ENCODE results near the gene SAFB2. TPM values are rescaled to one million over a fixed set of nuclear protein-coding genes. Genes with fewer than 3 reads are reported as not detected.
A peak's percentile ranks its signal among the peaks of the same experiment; 100 is the strongest.

The SAFB2 gene
- total and polyA plus RNA-seq, 2 donors (not counting 1 experiment from before 2014, with no cell fraction given) = 76.5 to 242 TPM

DNA sequence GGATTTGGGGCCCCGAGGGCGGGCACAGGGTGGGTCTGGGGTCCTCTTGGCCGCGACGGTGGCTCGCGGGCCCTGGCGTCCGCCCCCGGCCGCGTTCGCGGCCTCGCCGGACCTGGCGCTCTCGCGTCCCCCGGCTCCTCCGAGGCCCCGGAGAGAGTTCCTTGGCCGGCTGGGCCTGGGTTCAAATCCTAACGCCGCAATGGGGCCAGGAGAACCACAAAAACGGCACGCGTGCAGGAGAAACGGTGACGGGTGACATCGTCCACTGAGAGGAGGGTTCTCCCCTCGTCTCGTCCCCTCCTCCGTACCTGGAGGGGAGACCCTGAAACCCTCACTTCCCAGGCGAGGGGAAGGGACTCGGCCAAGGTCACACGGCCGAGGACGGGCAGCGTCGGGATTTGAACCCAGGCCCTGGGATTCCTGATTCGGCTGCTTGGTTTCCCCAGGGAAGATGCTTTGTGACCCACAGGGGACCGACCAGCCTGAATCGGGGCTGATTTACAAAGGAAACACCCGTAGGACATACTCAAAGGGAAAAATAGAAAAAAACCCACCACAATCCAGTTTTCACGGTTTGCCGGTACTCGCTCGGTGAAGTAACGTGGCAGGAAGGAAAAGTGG, 931 bp upstream of the SAFB2 start:
- Histone ChIP-seq H3K27me3 (replicated peaks in 1 of 4; ENCODE audit: control extremely low read depth in 1 of 4, control insufficient read depth in 3 of 4, insufficient read depth in 4 of 4, low read length in 3 of 4) (no peaks in the 10 kb centered on the region), H2AFZ (ENCODE audit: insufficient read depth, low read depth, low read length, poor library complexity, severe bottlenecking) (peak overlapping the region; percentile 87), H3K9ac (ENCODE audit: low read length) (peak overlapping the region; percentile 96), H3K36me3 (replicated peaks in 1 of 2; ENCODE audit: control extremely low read depth in 1 of 2, control insufficient read depth in 1 of 2, extremely low read depth in 1 of 2, insufficient read depth in 2 of 2, low read length in 1 of 2) (peaks cover 8 to 62% of the 10 kb centered on the region in 2 experiments), H3K4me1 (ENCODE audit: control insufficient read depth in 2 of 2, insufficient read depth in 2 of 2, low read length in 2 of 2) (peaks cover 68 to 74% of the 10 kb centered on the region in 2 donors), H3K4me2 (replicated peaks; ENCODE audit: low read depth, low read length, poor library complexity, severe bottlenecking) (peak overlapping the region; percentile 90), H3K4me3 (ENCODE audit: control extremely low read depth in 1 of 5, extremely low read depth in 1 of 5, insufficient read depth in 1 of 5, low read depth in 2 of 5, low read length in 4 of 5) (peak overlapping the region; percentile 82 to 98 (median 96)), H4K20me1 (ENCODE audit: control insufficient read depth, insufficient read depth, low read length, poor library complexity, severe bottlenecking) (peaks cover 82% of the 10 kb centered on the region), H3K27ac (ENCODE audit: low read length in 2 of 2) (peak overlapping the region; percentile 92 to 95), H3K9me3 (ENCODE audit: control extremely low read depth in 1 of 3, control insufficient read depth in 2 of 3, insufficient read depth in 1 of 3, low read length in 2 of 3) (no peaks in the 10 kb centered on the region), H3K79me2 (ENCODE audit: control insufficient read depth, insufficient read depth, low read length) (peaks cover 94% of the 10 kb centered on the region)
- CTCF ChIA-PET = interaction anchor here (1.6 to 2.2 kb wide), 2 partner anchors 64 to 66 kb away, joined by 6 to 7 read pairs; partner anchors contain the start of gene RPL36
- intact Hi-C loops (cut with micrococcal nuclease) = loop anchor here (1.0 to 10.0 kb wide), 5 partner anchors 97 to 1149 kb away; partner anchors contain the start of genes CATSPERD, DUS3L, HDGFL2 and LONP1
- peaks cover 77% of the 10 kb centered on the region for H3K4me1 Mint-ChIP-seq
- POLR2A ChIA-PET = interaction anchor here (1.5 to 2.0 kb wide), 3 partner anchors 63 to 97 kb away, joined by 9 to 13 read pairs (median 11); partner anchors contain the start of genes CATSPERD, LONP1 and RPL36
- 0% methylated on average over 46 of the region's 50 CpGs for WGBS (ENCODE audit: insufficient coverage)
- peak overlapping the region; percentile 98 for H3K27ac Mint-ChIP-seq
- no peaks in the 10 kb centered on the region for H3K9me3 Mint-ChIP-seq (ENCODE audit: insufficient read depth)
- no peak for TF ChIP-seq EZH2 (IDR thresholded peaks at IDR 0.05; ENCODE audit: borderline replicate concordance, insufficient read depth, low read depth, low read length, poor library complexity, severe bottlenecking)
- no peak for TF ChIP-seq CTCF (IDR thresholded peaks at IDR 0.05)
- ATAC-seq (ENCODE audit: low read depth) (no peak), DNase-seq (no peak)
- no peaks in the 10 kb centered on the region for H3K27me3 Mint-ChIP-seq
- peak overlapping the region; percentile 99 for H3K4me3 Mint-ChIP-seq

Measured in B cell (primary cell).